Fibroblast of gingiva (primary cell): Measurements from ENCODE around the gene PNLIP.

ENCODE experiments used
- DNase-seq: peaks from one replicate; pipeline ENCODE4 v3.0.0-alpha.2; 2011; ENCODE audit warnings: low read depth

PNLIP gene

GRCh38 chr10:116545756-116546155 is at the start of gene PNLIP:
Gene PNLIP (plus strand): TSS chr10:116545931. CDS start chr10:116546093, 162 bp downstream.
- no peak for DNase-seq

GRCh38 chr10:116504786-116505185 is 40.9 kb upstream of the PNLIP start:
- no peak for DNase-seq

GRCh38 chr10:116510565-116510964 is 35.2 kb upstream of the PNLIP start:
- DNase-seq, result no peak

- no peak for DNase-seq
These were observed 34.4 kb upstream of the PNLIP start for GRCh38 chr10:116511365-116511764.

- DNase-seq, result peak; percentile 11
These were observed 24.1 kb upstream of the PNLIP start for GRCh38 chr10:116521424-116522290.

- DNase-seq, result no peak
These were observed 22.8 kb upstream of the PNLIP start for GRCh38 chr10:116522803-116523381.

GRCh38 chr10:116524736-116525135 is 21.0 kb upstream of the PNLIP start:
- DNase-seq, result no peak

- no peak for DNase-seq
These were observed 19.5 kb upstream of the PNLIP start for GRCh38 chr10:116526219-116526618.

GRCh38 chr10:116536810-116537209 is 8.9 kb upstream of the PNLIP start:
- DNase-seq, result no peak

GRCh38 chr10:116538456-116538855 is 7.3 kb upstream of the PNLIP start:
- DNase-seq, result no peak

- DNase-seq, result no peak
These were observed 6.7 kb upstream of the PNLIP start for GRCh38 chr10:116538992-116539391.

- no peak for DNase-seq
These were observed 4.9 kb upstream of the PNLIP start for GRCh38 chr10:116540814-116541213.

GRCh38 chr10:116542007-116542677 is 3.6 kb upstream of the PNLIP start:
- DNase-seq, result no peak

GRCh38 chr10:116545122-116545521 is 609 bp upstream of the PNLIP start:
- DNase-seq, result no peak

- DNase-seq, result no peak
These were observed 2.6 kb downstream of the PNLIP start for GRCh38 chr10:116548301-116548700.

GRCh38 chr10:116553378-116553980 is 7.7 kb downstream of the PNLIP start:
- no peak for DNase-seq

GRCh38 chr10:116554628-116555027 is 8.9 kb downstream of the PNLIP start:
- no peak for DNase-seq

- no peak for DNase-seq
These were observed 10.1 kb downstream of the PNLIP start for GRCh38 chr10:116555880-116556279.

GRCh38 chr10:116557305-116557880 is 11.7 kb downstream of the PNLIP start:
- DNase-seq, result no peak

- DNase-seq, result no peak
These were observed 19.8 kb downstream of the PNLIP start for GRCh38 chr10:116565534-116565933.

- no peak for DNase-seq
These were observed 21.2 kb downstream of the PNLIP start for GRCh38 chr10:116566932-116567331.

- DNase-seq, result no peak
These were observed 21.6 kb downstream of the PNLIP start for GRCh38 chr10:116567335-116567734.
